Activated T-cell treated with anti-CD3 and anti-CD28 coated beads, Interleukin-2, amount 50 U/mL, for 4 hours (primary cell): ENCODE measurements around the gene TFF2. TPM values are rescaled to one million over a fixed set of nuclear protein-coding genes. Genes with fewer than 3 reads are reported as not detected.

Experiments used
- ATAC-seq, 2 donors: fragments of 200-7000 bp; cut with Tn5 transposase; one replicate each; pipeline ENCODE4 v1.10.0; 2021
- DNase-seq: peaks from one replicate; pipeline ENCODE4 v3.0.0-alpha.2; 2020
- H3K27me3 Mint-ChIP-seq: one replicate; pipeline ENCODE4 v1.8.0; 2021; ENCODE audit warnings: low read depth, mixed read lengths
- H3K36me3 Mint-ChIP-seq: one replicate; pipeline ENCODE4 v1.8.0; 2022; ENCODE audit warnings: mixed read lengths; ENCODE audit not compliant: insufficient read depth
- H3K4me1 Mint-ChIP-seq: one replicate; pipeline ENCODE4 v1.8.0; 2021; ENCODE audit warnings: low read depth, mixed read lengths
- H3K4me3 Mint-ChIP-seq: one replicate; pipeline ENCODE4 v1.8.0; 2021; ENCODE audit warnings: mild to moderate bottlenecking, moderate library complexity, mixed read lengths
- H3K9me3 Mint-ChIP-seq: one replicate; pipeline ENCODE4 v1.8.0; 2021; ENCODE audit warnings: mixed read lengths
- total RNA-seq, 3 donors: library from RNA; stranded (reverse); gene quantifications; one replicate each; pipeline ENCODE4 v1.2.1, GENCODE V29; 2021

TFF2 gene
- total RNA-seq, 3 donors from 2014 or later = not detected

GRCh38 chr21:42308161-42308913 lies 42.5 kb downstream of the TFF2 start:
- peaks cover 6% of the 10 kb centered on the region for H3K4me1 Mint-ChIP-seq
- no peak overlapping the region for H3K4me3 Mint-ChIP-seq
- peaks cover 2% of the 10 kb centered on the region for H3K27me3 Mint-ChIP-seq
- no peaks in the 10 kb centered on the region for H3K36me3 Mint-ChIP-seq
- DNase-seq (no peak), ATAC-seq (no peak)
- H3K9me3 Mint-ChIP-seq = no peaks in the 10 kb centered on the region

- H3K9me3 Mint-ChIP-seq = no peaks in the 10 kb centered on the region
- no peak overlapping the region for H3K4me3 Mint-ChIP-seq
- DNase-seq = no peak
- H3K27me3 Mint-ChIP-seq = peaks cover 2% of the 10 kb centered on the region
- ATAC-seq = no peak
- H3K4me1 Mint-ChIP-seq = peaks cover 6% of the 10 kb centered on the region
- H3K36me3 Mint-ChIP-seq = no peaks in the 10 kb centered on the region
Observed at GRCh38 chr21:42307106-42307505, 43.7 kb downstream of the TFF2 start.

- Mint-ChIP-seq H3K9me3 (no peaks in the 10 kb centered on the region), H3K4me3 (no peak overlapping the region), H3K27me3 (peaks cover 2% of the 10 kb centered on the region), H3K36me3 (no peaks in the 10 kb centered on the region), H3K4me1 (peaks cover 6% of the 10 kb centered on the region)
- DNase-seq = no peak
- ATAC-seq = no peak
Observed at GRCh38 chr21:42306366-42307035, 44.3 kb downstream of the TFF2 start.

GRCh38 chr21:42305707-42306147 lies 45.1 kb downstream of the TFF2 start:
- H3K27me3 Mint-ChIP-seq = peaks cover 2% of the 10 kb centered on the region
- H3K4me3 Mint-ChIP-seq = no peak overlapping the region
- ATAC-seq (no peak), DNase-seq (no peak)
- peaks cover 6% of the 10 kb centered on the region for H3K4me1 Mint-ChIP-seq
- no peaks in the 10 kb centered on the region for H3K36me3 Mint-ChIP-seq
- H3K9me3 Mint-ChIP-seq = no peaks in the 10 kb centered on the region

- Mint-ChIP-seq H3K4me3 (no peak overlapping the region), H3K4me1 (peaks cover 7% of the 10 kb centered on the region), H3K27me3 (peaks cover 2% of the 10 kb centered on the region), H3K36me3 (no peaks in the 10 kb centered on the region), H3K9me3 (no peaks in the 10 kb centered on the region)
- no peak for ATAC-seq
- no peak for DNase-seq
Observed at GRCh38 chr21:42304556-42305454, 46.0 kb downstream of the TFF2 start.

GRCh38 chr21:42303443-42303842 lies 47.4 kb downstream of the TFF2 start:
- Mint-ChIP-seq H3K36me3 (no peaks in the 10 kb centered on the region), H3K27me3 (peaks cover 2% of the 10 kb centered on the region), H3K9me3 (no peaks in the 10 kb centered on the region), H3K4me1 (peaks cover 7% of the 10 kb centered on the region), H3K4me3 (no peak overlapping the region)
- ATAC-seq (no peak), DNase-seq (no peak)

GRCh38 chr21:42302794-42303193 lies 48.0 kb downstream of the TFF2 start:
- DNase-seq (no peak), ATAC-seq (no peak)
- Mint-ChIP-seq H3K27me3 (peaks cover 2% of the 10 kb centered on the region), H3K4me1 (peaks cover 7% of the 10 kb centered on the region), H3K4me3 (no peak overlapping the region), H3K9me3 (no peaks in the 10 kb centered on the region), H3K36me3 (no peaks in the 10 kb centered on the region)

- peaks cover 2% of the 10 kb centered on the region for H3K27me3 Mint-ChIP-seq
- H3K36me3 Mint-ChIP-seq = no peaks in the 10 kb centered on the region
- H3K4me3 Mint-ChIP-seq = no peak overlapping the region
- DNase-seq (no peak), ATAC-seq (no peak)
- H3K4me1 Mint-ChIP-seq = peaks cover 7% of the 10 kb centered on the region
- no peaks in the 10 kb centered on the region for H3K9me3 Mint-ChIP-seq
Observed at GRCh38 chr21:42302076-42302650, 48.6 kb downstream of the TFF2 start.

- DNase-seq = no peak
- Mint-ChIP-seq H3K9me3 (no peaks in the 10 kb centered on the region), H3K4me3 (no peak overlapping the region), H3K27me3 (no peaks in the 10 kb centered on the region), H3K36me3 (no peaks in the 10 kb centered on the region), H3K4me1 (peaks cover 4% of the 10 kb centered on the region)
- ATAC-seq = no peak
Observed at GRCh38 chr21:42301371-42302075, 49.3 kb downstream of the TFF2 start.

GRCh38 chr21:42300956-42301355 lies 49.8 kb downstream of the TFF2 start:
- H3K9me3 Mint-ChIP-seq = no peaks in the 10 kb centered on the region
- H3K4me3 Mint-ChIP-seq = no peak overlapping the region
- no peaks in the 10 kb centered on the region for H3K27me3 Mint-ChIP-seq
- H3K36me3 Mint-ChIP-seq = no peaks in the 10 kb centered on the region
- peaks cover 4% of the 10 kb centered on the region for H3K4me1 Mint-ChIP-seq
- DNase-seq = no peak
- no peak for ATAC-seq

GRCh38 chr21:42300045-42300583 lies 50.7 kb downstream of the TFF2 start:
- H3K36me3 Mint-ChIP-seq = peaks cover 6% of the 10 kb centered on the region
- H3K27me3 Mint-ChIP-seq = no peaks in the 10 kb centered on the region
- peaks cover 4% of the 10 kb centered on the region for H3K4me1 Mint-ChIP-seq
- H3K9me3 Mint-ChIP-seq = no peaks in the 10 kb centered on the region
- H3K4me3 Mint-ChIP-seq = no peak overlapping the region
- DNase-seq (no peak), ATAC-seq (no peak)

- DNase-seq = no peak
- Mint-ChIP-seq H3K4me1 (peaks cover 4% of the 10 kb centered on the region), H3K9me3 (no peaks in the 10 kb centered on the region), H3K36me3 (peaks cover 10% of the 10 kb centered on the region), H3K27me3 (no peaks in the 10 kb centered on the region), H3K4me3 (no peak overlapping the region)
- peak in 1 of 2 donors; percentile 77 for ATAC-seq
Observed at GRCh38 chr21:42299324-42300044, 51.3 kb downstream of the TFF2 start.

GRCh38 chr21:42298657-42299056 lies 52.1 kb downstream of the TFF2 start:
- Mint-ChIP-seq H3K27me3 (no peaks in the 10 kb centered on the region), H3K4me1 (peaks cover 4% of the 10 kb centered on the region), H3K4me3 (no peak overlapping the region), H3K36me3 (peaks cover 10% of the 10 kb centered on the region), H3K9me3 (no peaks in the 10 kb centered on the region)
- ATAC-seq (no peak), DNase-seq (no peak)
